Hematopoietic multipotent progenitor cell treated with erythropoietin and hydrocortisone succinate and interleukin-3 and kit ligand, for 4 days (in vitro differentiated cells): Measurements from ENCODE around the gene GUCA2B.

Experiments used
- DNase-seq: peaks from one replicate; pipeline ENCODE4 v3.0.0-alpha.2; 2015

The GUCA2B gene

DNA sequence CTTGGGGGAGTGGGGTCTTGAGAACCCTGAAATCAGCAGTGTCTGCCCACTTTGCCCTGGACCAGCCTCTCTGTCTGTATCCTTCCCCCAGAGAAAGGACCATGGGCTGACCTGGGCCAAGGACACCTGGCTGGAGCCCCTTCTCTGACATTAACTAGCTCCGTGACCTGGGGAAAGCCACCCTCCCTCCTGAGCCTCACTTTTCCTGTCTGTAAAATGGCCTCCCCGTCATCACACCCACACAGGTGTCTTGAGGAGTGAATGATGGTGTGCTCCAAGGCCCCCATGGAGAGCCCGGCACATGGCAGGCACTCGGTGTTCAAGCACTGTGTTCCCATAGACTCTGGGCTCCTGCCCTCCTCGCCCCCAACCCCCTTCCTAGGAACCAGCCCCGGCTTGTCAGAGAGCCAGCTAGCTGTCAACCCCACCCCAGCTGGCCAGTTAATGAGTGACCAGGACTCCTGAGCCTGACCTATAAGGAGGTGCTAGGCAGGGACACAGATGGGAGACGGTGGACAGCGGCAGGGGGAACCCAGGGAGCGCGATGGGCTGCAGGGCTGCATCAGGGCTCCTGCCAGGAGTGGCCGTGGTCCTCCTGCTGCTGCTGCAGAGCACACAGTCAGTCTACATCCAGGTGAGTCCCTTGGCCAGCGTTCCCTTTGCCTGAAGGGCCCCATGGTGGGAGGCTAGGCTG, at the start of gene GUCA2B:
GUCA2B (plus strand) TSS at position 504 of the 694 bp plus-strand sequence; CDS start at position 545, 41 bp downstream.
- no peak for DNase-seq

- no peak for DNase-seq
Measured at GRCh38 chr1:42105025-42105424, 48.2 kb upstream of the GUCA2B start.

DNA sequence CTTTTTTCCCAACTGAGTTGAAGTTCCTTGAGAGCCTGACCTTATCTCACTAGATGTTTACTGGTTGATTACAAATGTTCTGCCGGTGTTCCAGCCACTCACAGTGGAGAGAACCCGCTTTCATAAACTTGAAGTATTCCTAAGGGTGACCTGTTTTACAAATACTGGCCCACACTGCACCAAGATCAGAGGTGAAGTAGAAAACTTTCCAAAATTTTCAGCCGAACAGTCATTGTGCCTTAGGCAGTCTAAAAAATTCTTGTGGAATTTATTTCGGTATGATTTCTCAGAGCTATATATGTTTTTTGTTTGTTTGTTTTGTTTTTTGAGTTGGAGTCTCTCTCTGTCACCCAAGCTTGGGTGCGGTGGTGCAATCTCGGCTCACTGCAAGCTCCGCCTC, 44.9 kb upstream of the GUCA2B start:
- DNase-seq: no peak

- DNase-seq: no peak
Measured at GRCh38 chr1:42109600-42109999, 43.6 kb upstream of the GUCA2B start.

DNA sequence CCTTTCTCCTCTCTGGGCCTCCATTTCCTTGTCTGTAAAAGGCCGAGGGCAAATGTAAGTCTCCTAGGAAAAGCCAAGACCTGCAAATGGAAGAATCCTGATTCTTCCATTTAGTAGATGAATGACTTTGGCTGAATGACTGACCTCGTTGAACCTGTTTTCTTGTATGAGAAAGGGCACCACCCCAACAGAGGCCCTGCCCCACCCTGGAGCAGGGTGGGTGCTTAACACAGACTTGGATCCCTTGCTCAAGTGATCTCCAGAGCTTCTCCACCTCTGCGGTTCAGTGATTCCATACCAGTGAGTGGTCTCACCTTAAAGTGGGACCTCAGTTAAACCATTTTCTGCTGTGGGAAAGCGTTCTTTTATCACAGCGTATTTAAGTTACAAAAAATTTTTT, 39.0 kb upstream of the GUCA2B start:
- DNase-seq: no peak

- DNase-seq: no peak
Measured at GRCh38 chr1:42117214-42117613, 36.0 kb upstream of the GUCA2B start.

DNA sequence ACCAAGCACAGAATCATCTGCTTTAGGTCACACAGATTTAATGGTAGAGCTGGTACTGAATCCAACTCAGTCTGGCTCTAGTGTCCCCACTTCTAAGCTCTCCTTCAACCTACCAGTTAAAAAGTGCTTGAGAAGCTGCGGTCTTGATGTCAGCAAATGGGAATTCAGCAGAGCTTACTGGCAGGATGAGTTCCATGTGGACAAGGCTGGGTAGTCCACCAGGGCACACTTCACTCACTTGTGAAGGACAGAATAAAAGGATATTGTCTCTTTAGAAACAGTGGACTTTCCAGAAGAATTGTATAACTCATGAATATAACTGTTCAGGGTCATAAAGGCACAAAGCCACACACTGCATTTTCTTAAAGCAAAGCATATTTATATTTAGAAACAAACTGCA, 35.1 kb upstream of the GUCA2B start:
- no peak for DNase-seq

GRCh38 chr1:42122408-42122807, 30.8 kb upstream of the GUCA2B start:
- DNase-seq: no peak

DNA sequence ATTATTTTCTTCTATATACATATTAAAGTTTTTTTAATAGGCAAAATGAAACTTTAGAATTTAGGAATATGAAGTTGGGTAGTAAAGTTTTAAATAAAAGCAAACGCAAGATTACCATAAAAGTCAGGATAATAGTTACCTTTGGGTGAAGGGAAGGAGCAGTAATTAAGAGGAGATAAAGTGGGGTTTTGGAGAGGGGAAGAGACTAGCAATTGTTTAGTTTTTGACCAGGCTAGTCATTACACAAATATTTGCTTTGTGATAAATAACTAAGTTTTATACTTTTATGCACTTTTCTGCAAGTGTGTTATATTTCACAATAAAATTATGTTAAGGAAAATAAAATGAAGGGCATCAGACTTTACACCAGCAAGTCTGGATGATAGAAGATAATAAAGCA, 27.7 kb upstream of the GUCA2B start:
- no peak for DNase-seq

- no peak for DNase-seq
Measured at GRCh38 chr1:42127767-42128166, 25.4 kb upstream of the GUCA2B start.

GRCh38 chr1:42128499-42128898, 24.7 kb upstream of the GUCA2B start:
- DNase-seq: no peak

DNA sequence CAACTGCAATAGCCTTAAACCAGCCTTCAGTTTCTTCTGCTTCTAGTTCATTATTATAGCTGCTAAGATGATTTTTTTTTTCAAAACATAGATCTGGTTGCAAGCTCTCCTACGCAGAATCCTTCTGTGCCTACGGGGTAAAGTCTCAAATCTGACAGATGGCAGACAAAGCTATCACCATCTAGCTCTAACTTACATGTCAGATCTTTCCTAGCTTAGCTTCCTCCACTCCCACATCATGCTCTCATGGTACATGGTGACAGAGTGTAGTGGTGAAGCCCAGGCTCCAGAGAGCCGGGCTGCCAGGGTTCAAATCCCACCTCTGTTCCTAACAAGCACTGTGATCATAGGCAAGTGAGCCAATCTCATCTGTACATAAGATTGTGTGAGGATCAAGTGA, 24.2 kb upstream of the GUCA2B start:
- DNase-seq: no peak

GRCh38 chr1:42130061-42130660, 23.0 kb upstream of the GUCA2B start:
- DNase-seq: no peak

DNA sequence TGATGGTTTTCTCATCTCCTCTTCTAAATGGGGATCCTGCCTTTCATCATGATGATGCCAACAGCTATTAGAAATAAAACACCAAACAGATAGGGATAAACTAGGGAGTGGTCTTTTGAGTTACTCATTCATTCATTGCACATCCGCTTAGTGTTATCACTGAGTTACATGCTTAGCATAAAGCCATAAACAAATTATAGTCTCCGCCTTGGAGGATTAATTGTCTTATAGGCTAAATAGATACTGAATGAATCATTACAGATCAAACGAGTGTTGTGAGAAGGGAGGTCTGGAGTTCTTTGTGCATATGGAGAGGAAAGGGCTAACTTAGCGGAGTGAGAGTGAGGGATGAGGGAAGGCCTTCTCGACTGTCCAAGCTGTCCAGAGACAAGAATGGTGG, 19.8 kb upstream of the GUCA2B start:
- no peak for DNase-seq

- no peak for DNase-seq
Measured at GRCh38 chr1:42133809-42134526, 19.2 kb upstream of the GUCA2B start.

GRCh38 chr1:42135426-42135825, 17.8 kb upstream of the GUCA2B start:
- DNase-seq: peak; percentile 24

DNA sequence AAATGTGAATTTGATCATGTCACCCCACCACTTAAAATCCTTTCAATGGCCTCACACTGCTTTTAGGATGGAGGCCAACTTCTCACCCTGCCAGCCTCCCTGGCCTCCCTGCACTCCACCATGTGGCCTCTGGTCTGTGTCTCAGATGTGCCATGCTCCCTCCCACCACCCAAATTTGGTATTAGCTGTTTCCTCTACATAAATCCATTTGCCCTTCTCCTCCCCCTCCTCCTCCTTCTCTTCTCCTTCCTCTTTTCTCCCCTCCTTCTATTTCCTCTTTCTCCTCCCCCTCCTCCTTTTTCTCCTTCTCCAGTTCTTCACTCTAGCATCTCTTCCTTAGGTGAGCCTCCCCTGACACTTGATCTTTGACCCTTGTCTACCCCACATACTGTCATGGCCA, 16.7 kb upstream of the GUCA2B start:
- peak; percentile 30 for DNase-seq

DNA sequence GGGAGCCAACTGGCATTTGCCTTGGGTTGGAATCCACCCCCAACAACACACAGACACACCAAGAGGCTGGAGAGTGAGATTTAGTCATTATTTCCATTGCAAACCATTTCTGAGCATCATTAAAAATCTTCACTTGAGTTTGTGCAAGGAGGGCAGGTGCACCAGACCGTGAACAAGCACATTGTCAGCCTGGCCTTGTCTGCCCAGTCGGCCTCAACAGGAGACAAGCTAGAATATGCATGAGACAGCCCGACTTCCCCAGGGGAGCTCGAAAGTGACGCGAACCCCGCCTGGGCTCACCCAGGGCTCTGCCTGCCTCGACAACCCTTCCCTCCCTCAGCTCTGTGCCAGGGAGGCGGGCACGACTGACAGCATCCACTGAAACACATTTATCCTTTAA, 15.4 kb upstream of the GUCA2B start:
- no peak for DNase-seq

DNA sequence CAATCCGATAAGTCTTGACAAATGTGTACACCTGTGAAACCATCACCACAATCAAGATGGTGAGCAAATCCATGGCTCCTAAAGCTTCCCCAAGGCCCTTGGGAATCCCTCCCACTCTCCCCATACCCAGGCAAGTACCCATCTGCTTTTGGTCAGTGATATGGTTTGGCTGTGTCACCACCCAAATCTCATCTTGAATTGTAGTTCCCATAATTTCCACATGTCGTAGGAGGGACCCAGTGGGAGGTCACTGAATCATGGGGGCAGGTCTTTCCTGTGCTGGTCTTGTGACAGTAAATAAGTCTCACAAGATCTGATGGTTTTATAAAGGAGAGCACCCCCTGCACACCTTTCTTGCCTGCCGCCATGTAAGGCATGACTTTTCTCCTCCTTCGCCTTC, 14.6 kb upstream of the GUCA2B start:
- DNase-seq: no peak

- DNase-seq: no peak
Measured at GRCh38 chr1:42139444-42139843, 13.8 kb upstream of the GUCA2B start.

DNA sequence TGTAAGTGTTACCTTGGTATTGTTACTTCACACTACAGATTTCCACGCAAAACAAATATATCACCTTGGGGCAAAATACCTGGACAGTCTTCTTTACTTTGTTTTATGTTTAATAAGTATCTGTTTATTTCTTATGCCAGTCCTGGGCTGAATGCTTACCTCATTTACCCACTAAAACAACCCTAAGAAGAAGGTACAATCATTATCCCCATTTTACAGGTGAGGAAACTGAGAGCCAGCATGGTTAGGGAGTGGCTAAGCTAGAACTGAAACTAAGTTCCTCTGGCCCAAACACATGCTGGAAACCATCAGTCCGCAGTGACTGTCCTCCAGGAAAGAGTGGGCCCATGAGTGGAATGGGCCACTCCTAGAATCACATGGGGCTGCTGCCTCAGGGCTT, 13.0 kb upstream of the GUCA2B start:
- no peak for DNase-seq

GRCh38 chr1:42141978-42142377, 11.2 kb upstream of the GUCA2B start:
- DNase-seq: no peak

- peak; percentile 30 for DNase-seq
Measured at GRCh38 chr1:42142894-42143675, 10.1 kb upstream of the GUCA2B start.
